ENCODE data around the gene UBE2S. TPM values are rescaled to one million over a fixed set of nuclear protein-coding genes. Genes with fewer than 3 reads are reported as not detected.
A peak's percentile ranks its signal among the peaks of the same experiment; 100 is the strongest.

Gene UBE2S
- total RNA-seq, 1 donor from 2014 or later = 53.4 TPM

GRCh38 chr19:55408533-55408872 lies 915 bp upstream of the UBE2S start:
- TF ChIP-seq, protein P1, sequence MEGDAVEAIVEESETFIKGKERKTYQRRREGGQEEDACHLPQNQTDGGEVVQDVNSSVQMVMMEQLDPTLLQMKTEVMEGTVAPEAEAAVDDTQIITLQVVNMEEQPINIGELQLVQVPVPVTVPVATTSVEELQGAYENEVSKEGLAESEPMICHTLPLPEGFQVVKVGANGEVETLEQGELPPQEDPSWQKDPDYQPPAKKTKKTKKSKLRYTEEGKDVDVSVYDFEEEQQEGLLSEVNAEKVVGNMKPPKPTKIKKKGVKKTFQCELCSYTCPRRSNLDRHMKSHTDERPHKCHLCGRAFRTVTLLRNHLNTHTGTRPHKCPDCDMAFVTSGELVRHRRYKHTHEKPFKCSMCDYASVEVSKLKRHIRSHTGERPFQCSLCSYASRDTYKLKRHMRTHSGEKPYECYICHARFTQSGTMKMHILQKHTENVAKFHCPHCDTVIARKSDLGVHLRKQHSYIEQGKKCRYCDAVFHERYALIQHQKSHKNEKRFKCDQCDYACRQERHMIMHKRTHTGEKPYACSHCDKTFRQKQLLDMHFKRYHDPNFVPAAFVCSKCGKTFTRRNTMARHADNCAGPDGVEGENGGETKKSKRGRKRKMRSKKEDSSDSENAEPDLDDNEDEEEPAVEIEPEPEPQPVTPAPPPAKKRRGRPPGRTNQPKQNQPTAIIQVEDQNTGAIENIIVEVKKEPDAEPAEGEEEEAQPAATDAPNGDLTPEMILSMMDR (IDR thresholded peaks at IDR 0.05; ENCODE audit: insufficient read depth, low read length, poor library complexity, severe bottlenecking) = no peak
- H3K27me3 ChIP-seq (ENCODE audit: control insufficient read depth, insufficient read depth, low read length) = no peaks in the 10 kb centered on the region
- DNase-seq (ENCODE audit: low read depth) = no peak
- peak overlapping the region; percentile 31 for H3K4me3 ChIP-seq (ENCODE audit: low read depth, low read length)
- no peaks in the 10 kb centered on the region for H3K36me3 ChIP-seq (ENCODE audit: control insufficient read depth, insufficient read depth, low read length)

DNA sequence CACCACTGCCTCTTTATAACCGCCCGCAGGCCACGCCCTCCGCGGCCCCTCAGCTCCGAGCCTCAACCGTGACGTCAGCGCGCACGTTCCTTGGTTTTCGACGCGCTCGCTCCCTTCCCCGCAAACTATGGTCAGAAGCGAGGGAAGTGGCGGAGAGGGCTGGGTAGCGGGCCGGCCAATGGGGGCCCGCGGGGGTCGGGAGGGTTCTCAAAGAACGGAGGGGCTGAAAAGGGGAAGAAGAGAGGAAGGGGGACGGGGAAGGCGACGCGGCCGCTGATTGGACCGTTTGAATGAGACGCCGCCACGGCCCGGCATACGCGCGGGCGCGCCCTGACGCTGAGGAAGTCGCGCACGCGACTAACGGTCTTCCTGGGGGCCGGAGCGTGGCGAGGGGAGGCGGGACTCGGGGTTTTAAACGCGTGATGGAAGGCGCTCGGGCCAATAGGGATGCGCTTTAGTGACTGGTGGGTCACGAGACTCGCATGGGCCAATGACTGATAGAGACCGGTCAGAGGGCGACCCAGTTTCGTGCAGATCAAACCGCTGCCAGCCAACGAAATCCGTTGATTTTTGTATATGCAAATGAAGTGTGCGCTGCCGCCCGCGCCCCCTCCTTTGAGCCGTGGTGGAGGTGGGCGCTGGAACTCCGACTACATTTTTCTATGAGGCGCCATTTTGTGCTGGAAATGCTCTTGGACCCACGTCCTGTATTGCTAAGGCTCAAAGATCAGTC lies 378 bp upstream of the UBE2S start:
- TF ChIP-seq, protein P1 (IDR thresholded peaks at IDR 0.05; ENCODE audit: insufficient read depth, low read length, poor library complexity, severe bottlenecking) = no peak
- peak; percentile 95 for DNase-seq (ENCODE audit: low read depth)
- H3K36me3 ChIP-seq (ENCODE audit: control insufficient read depth, insufficient read depth, low read length) = peaks cover 1% of the 10 kb centered on the region
- H3K4me3 ChIP-seq (ENCODE audit: low read depth, low read length) = peak overlapping the region; percentile 92
- H3K27me3 ChIP-seq (ENCODE audit: control insufficient read depth, insufficient read depth, low read length) = no peaks in the 10 kb centered on the region

DNA sequence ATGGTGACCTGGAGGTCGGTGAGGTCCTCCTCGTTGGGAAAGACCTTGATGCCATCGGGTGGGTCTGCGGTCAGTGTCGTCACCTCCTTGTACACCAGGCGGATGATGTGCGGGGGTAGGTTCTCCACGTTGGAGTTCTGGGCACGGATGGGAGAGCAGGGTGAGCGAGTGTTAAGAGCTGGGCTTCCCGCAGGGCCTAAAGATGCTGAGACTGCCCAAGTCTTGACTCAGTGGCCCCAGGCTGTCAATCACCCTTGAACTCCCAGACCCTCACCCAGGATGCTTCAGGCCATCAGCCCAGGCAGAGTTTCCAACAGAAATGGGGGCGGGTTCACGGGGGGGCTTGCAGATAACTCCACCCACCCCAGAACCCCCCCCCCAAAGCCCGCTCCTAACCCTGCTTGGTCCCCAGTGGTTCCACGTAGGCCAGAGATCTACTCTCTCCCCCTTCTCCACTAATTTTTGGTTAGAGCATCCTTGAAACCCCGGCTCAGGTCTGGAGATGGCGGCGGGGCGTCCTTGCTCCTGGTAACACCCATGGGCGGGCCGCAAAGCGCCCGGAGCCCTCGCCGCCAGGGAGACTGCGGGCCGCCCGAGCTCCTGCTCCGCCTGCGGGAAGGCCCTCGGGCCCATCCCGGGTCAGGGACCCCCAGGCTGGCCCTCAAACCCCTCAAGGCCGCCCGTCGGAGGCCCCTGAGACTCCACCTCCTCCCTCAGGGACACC lies 600 bp downstream of the UBE2S start:
- Histone ChIP-seq H3K4me3 (ENCODE audit: low read depth, low read length) (peak overlapping the region; percentile 92), H3K27me3 (ENCODE audit: control insufficient read depth, insufficient read depth, low read length) (no peaks in the 10 kb centered on the region), H3K36me3 (ENCODE audit: control insufficient read depth, insufficient read depth, low read length) (peaks cover 1% of the 10 kb centered on the region)
- DNase-seq (ENCODE audit: low read depth) = no peak
- TF ChIP-seq, protein P1 (IDR thresholded peaks at IDR 0.05; ENCODE audit: insufficient read depth, low read length, poor library complexity, severe bottlenecking) = no peak

DNA sequence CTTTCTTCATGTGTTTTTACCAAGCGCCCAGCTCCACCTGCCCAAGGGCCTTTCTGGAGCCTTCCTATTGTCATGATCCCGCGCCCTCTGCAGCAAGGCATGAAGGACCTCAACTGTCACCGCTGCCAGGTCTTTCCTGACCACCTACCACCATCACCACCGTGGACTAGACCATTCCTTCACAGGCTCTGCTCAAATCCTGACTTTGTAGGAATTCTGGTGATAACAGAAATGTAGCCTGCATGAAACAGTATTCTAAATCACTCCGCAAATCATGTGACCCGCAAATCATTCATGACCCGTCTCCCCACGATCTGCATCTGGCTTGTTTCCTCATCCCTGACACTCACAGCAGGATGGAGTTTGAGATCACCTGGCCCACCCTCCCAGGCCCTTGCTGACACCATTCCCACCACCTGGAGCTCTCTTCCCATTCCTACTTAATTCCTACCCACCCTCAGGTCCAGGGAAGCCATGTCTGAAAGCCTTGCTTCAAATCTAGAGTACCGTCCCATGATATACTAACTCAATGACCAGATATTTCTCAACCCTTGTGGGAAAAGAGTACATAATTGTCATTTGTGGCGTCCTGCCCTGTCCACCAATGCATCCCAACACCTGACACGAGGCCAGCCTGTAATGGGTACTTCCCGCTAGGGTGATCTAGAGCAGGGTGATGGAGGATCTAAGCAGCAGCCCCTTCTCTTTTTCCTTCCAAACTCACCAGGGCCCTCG lies 1.3 kb downstream of the UBE2S start:
- Histone ChIP-seq H3K4me3 (ENCODE audit: low read depth, low read length) (peak overlapping the region; percentile 92), H3K27me3 (ENCODE audit: control insufficient read depth, insufficient read depth, low read length) (no peaks in the 10 kb centered on the region), H3K36me3 (ENCODE audit: control insufficient read depth, insufficient read depth, low read length) (peaks cover 3% of the 10 kb centered on the region)
- TF ChIP-seq, protein P1 (IDR thresholded peaks at IDR 0.05; ENCODE audit: insufficient read depth, low read length, poor library complexity, severe bottlenecking) = no peak
- DNase-seq (ENCODE audit: low read depth) = no peak

DNA sequence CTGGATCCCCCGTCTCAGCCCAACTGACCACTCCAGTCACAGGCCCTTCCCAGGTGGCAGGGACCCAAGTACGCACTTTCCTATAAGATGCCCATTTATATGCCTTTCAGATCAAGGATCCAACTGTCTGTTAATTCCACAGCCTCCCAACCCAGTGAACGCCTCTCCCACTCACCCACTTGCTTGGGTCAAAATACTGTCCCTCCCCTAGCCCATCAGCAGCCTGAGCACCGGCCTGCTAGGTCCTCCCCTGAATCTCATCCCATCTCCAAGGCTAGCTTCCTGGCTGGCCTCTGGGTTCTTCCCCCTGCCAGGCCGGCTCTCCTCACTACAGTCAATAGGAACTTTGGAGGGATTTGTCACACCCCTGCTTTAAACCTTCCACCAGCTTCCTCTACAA lies 1.9 kb downstream of the UBE2S start:
- Histone ChIP-seq H3K36me3 (ENCODE audit: control insufficient read depth, insufficient read depth, low read length) (peaks cover 3% of the 10 kb centered on the region), H3K27me3 (ENCODE audit: control insufficient read depth, insufficient read depth, low read length) (no peaks in the 10 kb centered on the region), H3K4me3 (ENCODE audit: low read depth, low read length) (peak overlapping the region; percentile 92)
- no peak for DNase-seq (ENCODE audit: low read depth)
- TF ChIP-seq, protein P1 (IDR thresholded peaks at IDR 0.05; ENCODE audit: insufficient read depth, low read length, poor library complexity, severe bottlenecking) = no peak
